ENCODE data around the gene CENPX.

CENPX gene

GRCh38 chr17:82055023-82055964, 32.6 kb upstream of the CENPX start:
- no peak for DNase-seq

- no peak for DNase-seq
Observed at GRCh38 chr17:82054351-82055022, 31.8 kb upstream of the CENPX start.

- no peak for DNase-seq
Observed at GRCh38 chr17:82053556-82054263, 31.0 kb upstream of the CENPX start.

- DNase-seq, result no peak
Observed at GRCh38 chr17:82053130-82053529, 30.5 kb upstream of the CENPX start.

GRCh38 chr17:82052638-82053059, 30.0 kb upstream of the CENPX start:
- no peak for DNase-seq

DNA sequence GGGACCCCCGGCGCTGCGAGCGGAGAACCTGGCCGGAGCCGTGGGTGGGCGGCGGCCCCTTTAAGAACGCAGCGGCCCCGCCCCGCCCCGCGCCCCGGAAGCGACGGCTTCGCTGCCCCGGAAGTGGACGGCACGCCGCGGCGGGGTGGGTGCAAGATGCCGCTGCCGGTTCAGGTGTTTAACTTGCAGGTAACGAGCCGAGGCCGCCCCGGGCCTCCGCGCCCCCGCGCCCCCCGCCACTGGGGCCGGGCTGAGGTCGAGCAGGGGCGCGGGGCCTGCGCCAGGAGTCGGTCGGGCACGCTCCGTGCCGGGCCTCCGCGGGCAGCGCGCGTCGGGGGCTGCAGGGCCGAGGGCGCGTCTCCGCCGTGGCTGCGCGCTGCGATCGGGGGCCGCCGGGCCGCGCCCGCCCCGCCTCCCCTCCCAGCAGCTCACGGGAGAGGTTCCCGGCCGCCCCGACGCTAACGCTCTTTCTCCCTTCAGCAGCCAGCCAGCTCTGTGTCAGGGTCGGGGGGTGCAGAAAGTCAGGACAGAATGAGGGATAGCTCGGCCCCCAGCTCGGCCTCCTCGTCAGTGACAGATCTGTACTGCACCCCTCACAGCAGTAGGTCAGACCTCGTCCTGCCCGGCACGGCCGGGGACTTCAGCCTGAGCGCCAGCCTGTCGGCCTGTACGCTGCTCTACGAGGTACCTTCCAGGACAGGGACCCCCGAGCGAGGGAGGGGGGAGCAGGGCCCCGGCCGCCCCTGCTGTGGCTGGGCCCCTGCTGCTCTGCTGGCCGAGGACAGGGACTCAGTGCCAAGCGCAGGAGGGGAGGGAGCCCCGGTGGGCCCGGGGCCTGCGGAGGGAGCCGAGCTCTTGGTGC, 29.3 kb upstream of the CENPX start, which contains the start of the genes GPS1 and RFNG:
TSS of gene GPS1 (plus strand) at position 123 of the 862 bp plus-strand sequence. CDS start at position 157, 34 bp downstream.
TSS of gene RFNG (minus strand) at position 36 of the 862 bp plus-strand sequence. CDS start 45 bp downstream, outside the sequence.
- DNase-seq, result peak; percentile 21

DNA sequence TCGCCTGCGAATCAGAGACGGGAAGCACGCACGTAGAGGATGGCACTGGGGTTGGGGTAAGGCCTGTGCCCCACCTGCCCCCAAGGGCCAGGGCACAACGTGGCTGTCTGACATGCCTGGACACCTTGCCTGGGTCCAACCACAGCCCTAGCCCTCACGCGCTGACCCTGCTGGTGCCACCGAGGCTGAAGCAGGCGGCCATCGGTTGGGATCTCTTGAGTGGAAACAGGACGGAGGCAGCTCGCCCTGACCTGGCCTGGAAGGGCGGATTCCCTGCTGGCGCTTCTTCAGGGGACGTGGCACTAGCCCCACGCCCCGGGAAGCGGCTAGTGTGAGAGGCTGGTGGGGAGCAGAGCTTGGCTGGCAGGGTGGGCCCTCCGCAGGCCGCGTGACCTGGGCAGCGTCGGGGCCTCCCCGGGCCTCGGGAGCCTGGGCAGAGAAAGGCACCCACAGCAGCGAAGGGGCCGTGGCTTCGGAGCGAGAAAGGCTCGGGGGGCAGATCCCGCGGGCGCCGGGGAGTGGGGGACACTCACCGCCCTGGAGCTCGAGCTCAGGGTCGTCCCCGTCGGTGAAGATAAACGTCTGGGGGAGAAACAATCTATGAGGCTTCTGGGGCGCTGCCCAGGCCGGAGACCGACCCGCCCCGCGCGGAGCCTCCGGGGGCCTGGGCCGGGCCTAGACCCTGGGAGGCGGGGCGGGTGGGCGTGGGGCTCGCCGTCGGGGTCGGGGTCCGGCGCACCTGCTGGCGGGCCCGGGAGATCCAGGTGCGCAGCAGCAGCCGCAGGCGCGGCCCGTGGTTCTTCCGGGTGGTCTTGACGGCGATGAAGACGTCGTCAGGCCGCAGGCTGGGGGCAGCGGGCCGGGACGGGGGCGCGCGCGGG, 28.3 kb upstream of the CENPX start:
- no peak for DNase-seq

DNA sequence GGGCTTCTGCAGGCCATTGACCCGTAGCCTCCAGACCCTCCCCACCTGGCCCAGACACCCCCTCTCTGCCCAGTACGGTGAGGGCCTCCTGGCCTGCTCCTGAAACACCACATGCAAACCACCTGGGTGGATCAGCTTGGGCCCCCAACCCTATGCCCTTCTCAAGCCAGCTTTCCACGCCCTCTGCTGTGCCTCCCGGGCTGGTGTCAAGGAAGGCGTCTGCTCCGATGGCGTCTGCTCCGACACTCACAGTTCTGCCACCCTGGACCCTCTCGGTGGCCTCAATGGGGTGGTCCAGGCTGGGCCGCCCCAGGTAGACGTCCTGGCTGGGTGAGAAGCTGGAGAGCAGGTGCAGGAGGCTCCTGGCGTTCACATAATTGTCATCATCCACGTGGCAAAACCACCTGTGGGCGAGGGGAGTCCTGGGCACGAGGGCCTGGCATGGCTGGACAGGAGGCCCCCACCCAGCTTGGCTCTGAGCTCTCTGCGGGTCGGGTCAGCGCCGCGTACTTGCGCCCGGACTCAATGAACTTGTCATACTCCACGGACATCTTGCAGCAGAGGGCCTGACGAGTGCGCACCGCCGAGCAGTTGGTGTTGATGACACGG, 27.6 kb upstream of the CENPX start:
- no peak for DNase-seq

- DNase-seq, result no peak
Observed at GRCh38 chr17:82049521-82049971, 26.9 kb upstream of the CENPX start.

DNA sequence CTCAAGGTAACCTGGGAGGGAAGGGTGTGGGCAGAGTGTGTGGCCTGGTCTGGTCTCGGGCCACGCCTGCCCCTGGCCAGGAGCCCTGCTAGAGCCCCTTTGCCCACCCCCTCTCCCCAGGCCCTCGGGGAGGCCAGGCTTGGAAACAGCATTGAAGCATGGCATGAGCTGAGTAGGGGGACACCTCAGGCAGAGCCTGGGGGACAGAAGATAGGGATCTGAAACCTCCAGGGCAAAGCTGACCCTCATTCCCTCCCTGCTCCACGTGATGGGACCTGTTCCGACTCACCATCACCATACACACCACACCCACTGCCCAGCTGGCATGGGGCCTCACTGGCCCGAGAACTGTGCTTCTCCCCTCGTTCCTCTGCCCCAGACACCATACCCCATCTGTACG, 26.4 kb upstream of the CENPX start:
- DNase-seq, result no peak

DNA sequence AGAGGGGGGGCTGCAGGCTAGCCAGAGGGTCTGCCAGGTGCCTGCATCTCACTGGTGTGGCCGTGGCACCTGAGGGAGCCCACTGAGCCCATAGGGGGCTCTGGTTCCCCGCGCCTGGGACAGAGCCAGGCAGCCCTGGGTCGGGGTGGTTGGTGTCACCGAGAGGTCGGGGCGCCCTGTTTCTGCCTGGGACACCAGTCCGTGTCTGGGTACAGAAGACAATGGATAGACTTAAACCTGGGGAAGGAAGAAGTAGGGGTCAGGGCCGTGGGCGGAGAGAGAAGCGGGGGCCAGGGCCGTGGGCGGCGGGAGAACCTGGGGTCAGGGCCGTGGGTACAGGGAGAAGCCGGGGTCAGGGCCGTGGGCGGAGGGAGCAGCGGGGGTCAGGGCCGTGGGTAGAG, 25.9 kb upstream of the CENPX start:
- DNase-seq, result no peak

- DNase-seq, result no peak
Observed at GRCh38 chr17:82047914-82048570, 25.4 kb upstream of the CENPX start.

GRCh38 chr17:82047379-82047778, 24.7 kb upstream of the CENPX start:
- no peak for DNase-seq

GRCh38 chr17:82046903-82047302, 24.2 kb upstream of the CENPX start:
- no peak for DNase-seq

- no peak for DNase-seq
Observed at GRCh38 chr17:82045936-82046484, 23.3 kb upstream of the CENPX start.

- DNase-seq, result no peak
Observed at GRCh38 chr17:82043507-82043906, 20.8 kb upstream of the CENPX start.

GRCh38 chr17:82042649-82043048, 20.0 kb upstream of the CENPX start:
- DNase-seq, result no peak

GRCh38 chr17:82041144-82041814, 18.6 kb upstream of the CENPX start:
- DNase-seq, result no peak

DNA sequence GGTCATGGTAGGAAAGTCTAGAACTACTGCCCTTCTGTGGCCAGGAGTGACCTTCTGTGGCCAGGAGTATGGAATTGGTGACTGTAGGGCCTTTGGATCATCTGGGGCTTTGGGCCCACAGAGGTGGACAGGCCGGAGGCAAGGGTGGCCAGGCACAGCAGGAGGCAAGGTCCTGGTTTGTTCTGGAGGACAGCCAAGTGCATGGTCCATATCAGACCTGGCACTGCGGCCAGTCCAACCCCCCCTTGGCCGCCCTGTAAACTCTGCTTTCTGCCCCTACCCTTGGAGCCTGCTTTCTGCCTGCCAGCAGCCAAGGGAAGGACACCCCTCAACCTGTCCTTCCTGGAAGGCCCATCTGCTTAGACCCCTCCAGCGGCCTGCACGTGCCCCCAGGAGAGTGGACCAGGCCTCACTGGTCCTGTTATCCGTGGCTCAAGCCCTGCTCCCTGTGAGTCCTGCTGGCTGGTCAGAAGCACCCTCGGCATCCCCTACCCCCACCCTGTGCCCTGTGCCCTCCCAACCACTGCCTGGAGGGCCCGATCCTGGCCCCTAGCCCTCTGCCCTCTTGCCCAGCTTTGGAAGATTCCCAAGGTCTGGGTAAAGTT, 17.1 kb upstream of the CENPX start:
- no peak for DNase-seq

Measured in DMS79 treated with DMSO at 0.1 percent for 48 hours (cell line).